Measurements from ENCODE around the gene LMNA. TPM values are rescaled to one million over a fixed set of nuclear protein-coding genes. Genes with fewer than 3 reads are reported as not detected.

LMNA gene
- total RNA-seq, 1 donor from 2014 or later: 638 TPM

DNA sequence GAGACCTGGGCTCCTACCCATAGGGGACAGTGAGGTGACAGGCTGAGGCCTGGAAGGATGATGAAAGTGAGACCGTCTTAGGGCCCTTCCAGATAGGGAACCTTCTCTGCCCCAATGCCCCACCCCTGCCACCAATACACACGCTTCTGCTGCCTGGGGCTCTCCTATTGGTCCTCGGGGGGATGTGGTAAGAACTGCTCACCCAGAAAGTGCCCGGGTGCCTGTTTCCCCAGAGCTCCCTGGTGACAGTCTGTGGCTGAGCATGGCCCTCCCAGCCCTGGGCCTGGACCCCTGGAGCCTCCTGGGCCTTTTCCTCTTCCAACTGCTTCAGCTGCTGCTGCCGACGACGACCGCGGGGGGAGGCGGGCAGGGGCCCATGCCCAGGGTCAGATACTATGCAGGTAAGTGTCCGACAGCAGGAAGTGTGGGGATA lies 39.8 kb downstream of the LMNA start:
- TF ChIP-seq, protein P1, sequence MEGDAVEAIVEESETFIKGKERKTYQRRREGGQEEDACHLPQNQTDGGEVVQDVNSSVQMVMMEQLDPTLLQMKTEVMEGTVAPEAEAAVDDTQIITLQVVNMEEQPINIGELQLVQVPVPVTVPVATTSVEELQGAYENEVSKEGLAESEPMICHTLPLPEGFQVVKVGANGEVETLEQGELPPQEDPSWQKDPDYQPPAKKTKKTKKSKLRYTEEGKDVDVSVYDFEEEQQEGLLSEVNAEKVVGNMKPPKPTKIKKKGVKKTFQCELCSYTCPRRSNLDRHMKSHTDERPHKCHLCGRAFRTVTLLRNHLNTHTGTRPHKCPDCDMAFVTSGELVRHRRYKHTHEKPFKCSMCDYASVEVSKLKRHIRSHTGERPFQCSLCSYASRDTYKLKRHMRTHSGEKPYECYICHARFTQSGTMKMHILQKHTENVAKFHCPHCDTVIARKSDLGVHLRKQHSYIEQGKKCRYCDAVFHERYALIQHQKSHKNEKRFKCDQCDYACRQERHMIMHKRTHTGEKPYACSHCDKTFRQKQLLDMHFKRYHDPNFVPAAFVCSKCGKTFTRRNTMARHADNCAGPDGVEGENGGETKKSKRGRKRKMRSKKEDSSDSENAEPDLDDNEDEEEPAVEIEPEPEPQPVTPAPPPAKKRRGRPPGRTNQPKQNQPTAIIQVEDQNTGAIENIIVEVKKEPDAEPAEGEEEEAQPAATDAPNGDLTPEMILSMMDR (IDR thresholded peaks at IDR 0.05; ENCODE audit: insufficient read depth, low read length, severe bottlenecking): no peak
- FAIRE-seq (no peak), DNase-seq (ENCODE audit: low read depth) (no peak)
- H3K4me3 ChIP-seq (ENCODE audit: low read depth, low read length): peak overlapping the region; percentile 38
- no peaks in the 10 kb centered on the region for H3K27me3 ChIP-seq (ENCODE audit: control insufficient read depth, insufficient read depth, low read length)
- H3K36me3 ChIP-seq (ENCODE audit: control insufficient read depth, insufficient read depth, low read length): peaks cover 7% of the 10 kb centered on the region

DNA sequence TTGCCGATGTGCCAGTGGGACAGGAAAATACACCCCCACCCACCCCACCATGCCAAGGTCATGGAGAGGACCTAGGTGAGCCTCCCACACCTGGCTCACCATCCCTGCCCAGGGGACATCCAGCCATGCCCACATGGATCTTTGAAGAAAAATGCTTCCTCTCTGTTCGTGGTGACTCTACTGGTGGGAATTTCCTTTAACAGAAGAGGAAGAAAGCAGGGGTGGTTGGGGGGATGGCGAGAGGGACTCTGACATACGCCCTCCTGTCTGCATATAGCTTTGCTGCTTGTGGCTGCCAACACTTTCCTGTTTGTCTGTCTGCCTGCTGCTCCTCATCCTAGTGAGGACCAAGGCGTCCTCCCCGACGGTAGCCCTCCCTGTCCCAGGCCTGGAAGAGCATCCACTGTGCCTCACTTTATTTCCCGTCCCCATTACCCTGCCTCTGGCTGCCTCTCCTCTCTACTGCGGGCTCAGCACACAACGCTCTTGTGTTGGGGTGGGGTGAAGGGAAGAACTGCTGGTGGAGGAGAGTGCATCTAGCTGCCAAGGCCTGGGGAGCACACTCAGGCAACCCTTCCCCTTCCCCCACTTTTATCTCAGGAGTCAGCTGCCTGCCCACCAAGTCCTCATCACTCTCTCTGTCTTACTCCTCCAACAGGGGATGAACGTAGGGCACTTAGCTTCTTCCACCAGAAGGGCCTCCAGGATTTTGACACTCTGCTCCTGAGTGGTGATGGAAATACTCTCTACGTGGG lies 41.4 kb downstream of the LMNA start:
- peaks cover 7% of the 10 kb centered on the region for H3K36me3 ChIP-seq (ENCODE audit: control insufficient read depth, insufficient read depth, low read length)
- no peaks in the 10 kb centered on the region for H3K27me3 ChIP-seq (ENCODE audit: control insufficient read depth, insufficient read depth, low read length)
- TF ChIP-seq, protein P1 (IDR thresholded peaks at IDR 0.05; ENCODE audit: insufficient read depth, low read length, severe bottlenecking): no peak
- FAIRE-seq: no peak
- H3K4me3 ChIP-seq (ENCODE audit: low read depth, low read length): no peak overlapping the region
- DNase-seq (ENCODE audit: low read depth): no peak

DNA sequence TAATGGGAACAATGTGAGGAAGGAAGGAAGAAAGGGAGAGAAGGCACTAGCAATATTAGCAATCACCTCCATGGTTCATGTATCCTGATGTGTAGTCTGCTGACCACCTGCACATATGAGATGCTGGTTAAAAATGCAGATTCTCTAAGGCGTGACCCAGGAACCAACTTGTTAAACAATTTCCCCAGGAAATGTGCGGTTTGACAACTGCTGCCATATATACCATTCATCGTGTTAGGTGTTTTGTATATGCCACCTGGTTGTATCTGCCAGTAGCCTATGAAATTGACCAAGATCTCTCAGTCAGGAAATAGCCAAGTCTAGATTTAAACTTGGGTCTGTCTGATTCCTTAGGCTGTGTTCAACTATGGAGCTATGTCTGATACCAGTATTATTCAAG lies 43.0 kb downstream of the LMNA start:
- DNase-seq (ENCODE audit: low read depth): no peak
- TF ChIP-seq, protein P1 (IDR thresholded peaks at IDR 0.05; ENCODE audit: insufficient read depth, low read length, severe bottlenecking): no peak
- no peaks in the 10 kb centered on the region for H3K27me3 ChIP-seq (ENCODE audit: control insufficient read depth, insufficient read depth, low read length)
- H3K36me3 ChIP-seq (ENCODE audit: control insufficient read depth, insufficient read depth, low read length): peaks cover 8% of the 10 kb centered on the region
- no peak for FAIRE-seq
- no peak overlapping the region for H3K4me3 ChIP-seq (ENCODE audit: low read depth, low read length)

DNA sequence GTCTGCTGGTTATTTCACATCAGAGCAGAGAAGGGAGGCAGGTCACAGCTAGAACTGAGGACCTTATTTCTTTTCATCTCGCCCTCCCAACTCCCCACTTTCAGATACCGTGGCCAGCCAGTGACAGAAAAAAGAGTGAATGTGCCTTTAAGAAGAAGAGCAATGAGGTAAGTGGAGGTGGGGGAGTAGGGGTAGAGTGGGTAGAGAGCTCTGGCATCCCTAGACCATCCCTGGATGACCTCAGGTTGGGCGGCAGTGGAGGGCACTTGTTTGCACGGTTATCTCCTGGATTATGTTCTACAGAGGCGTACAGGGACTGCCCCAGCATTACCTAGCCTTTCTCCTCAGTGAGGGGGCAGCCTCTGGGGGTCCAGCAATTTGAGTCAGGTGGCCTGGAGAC lies 43.5 kb downstream of the LMNA start:
- Histone ChIP-seq H3K4me3 (ENCODE audit: low read depth, low read length) (no peak overlapping the region), H3K36me3 (ENCODE audit: control insufficient read depth, insufficient read depth, low read length) (peaks cover 8% of the 10 kb centered on the region), H3K27me3 (ENCODE audit: control insufficient read depth, insufficient read depth, low read length) (no peaks in the 10 kb centered on the region)
- FAIRE-seq (no peak), DNase-seq (ENCODE audit: low read depth) (no peak)
- TF ChIP-seq, protein P1 (IDR thresholded peaks at IDR 0.05; ENCODE audit: insufficient read depth, low read length, severe bottlenecking): no peak

DNA sequence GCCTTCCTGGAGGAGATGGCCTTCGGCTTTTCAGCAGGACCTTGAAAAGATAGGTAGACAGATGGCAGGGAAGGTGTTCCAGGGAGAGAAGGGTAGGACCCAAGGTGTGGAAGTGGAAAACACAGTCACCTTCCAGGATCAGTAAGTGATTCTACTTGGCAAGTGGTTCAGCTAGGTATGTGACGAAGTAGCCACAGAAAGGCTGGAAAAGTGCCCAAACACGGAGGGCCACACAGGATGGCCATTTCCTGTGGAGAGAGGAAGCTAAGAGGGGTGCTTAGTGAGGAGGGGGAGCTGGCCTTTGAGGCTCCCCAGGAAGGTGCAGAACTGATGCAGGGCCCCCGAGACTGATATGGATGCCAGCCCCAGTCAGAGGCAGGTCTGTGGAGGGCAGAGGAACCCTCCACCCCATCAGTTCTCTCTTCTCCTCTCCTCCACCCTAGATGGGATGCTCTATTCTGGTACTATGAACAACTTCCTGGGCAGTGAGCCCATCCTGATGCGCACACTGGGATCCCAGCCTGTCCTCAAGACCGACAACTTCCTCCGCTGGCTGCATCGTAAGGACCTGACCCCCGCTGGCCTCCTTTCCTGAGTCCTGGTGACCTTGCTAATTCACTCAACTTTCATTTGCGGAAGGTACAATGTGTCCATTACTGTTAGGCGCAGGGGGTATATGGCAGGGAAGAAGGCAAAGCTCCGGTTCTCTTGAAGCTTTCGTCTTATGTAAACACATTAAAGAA lies 45.7 kb downstream of the LMNA start:
- no peaks in the 10 kb centered on the region for H3K27me3 ChIP-seq (ENCODE audit: control insufficient read depth, insufficient read depth, low read length)
- no peak for DNase-seq (ENCODE audit: low read depth)
- peaks cover 9% of the 10 kb centered on the region for H3K36me3 ChIP-seq (ENCODE audit: control insufficient read depth, insufficient read depth, low read length)
- no peak overlapping the region for H3K4me3 ChIP-seq (ENCODE audit: low read depth, low read length)
- FAIRE-seq: no peak
- TF ChIP-seq, protein P1 (IDR thresholded peaks at IDR 0.05; ENCODE audit: insufficient read depth, low read length, severe bottlenecking): no peak

Measured in bronchial epithelial cell (primary cell).